ENCODE data around the gene GAST. TPM values are rescaled to one million over a fixed set of nuclear protein-coding genes. Genes with fewer than 3 reads are reported as not detected.

GAST gene
- total and polyA plus RNA-seq, 2 donors from 2014 or later = not detected

DNA sequence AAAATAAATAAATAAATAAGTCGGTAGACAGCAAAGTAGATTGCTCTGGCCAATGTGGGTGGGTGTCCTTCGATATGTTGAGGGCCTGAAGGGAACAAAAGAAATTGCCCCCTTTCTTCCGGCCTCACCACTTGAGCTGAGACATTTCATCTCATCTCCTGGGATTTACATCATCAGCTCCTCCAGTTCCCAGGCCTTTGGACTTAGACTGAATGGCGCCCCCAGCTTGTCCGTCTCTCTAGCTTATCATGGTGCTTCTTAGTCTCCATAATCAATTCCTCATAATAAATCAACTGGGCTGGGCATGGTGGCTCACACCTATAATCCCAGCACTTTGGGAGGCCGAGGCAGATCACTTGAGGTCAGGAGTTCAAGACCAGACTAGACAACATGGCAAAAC, 36.1 kb downstream of the GAST start:
- Histone ChIP-seq H3K4me1 (ENCODE audit: control insufficient read depth in 2 of 3, insufficient read depth in 2 of 3, low read depth in 1 of 3, low read length in 3 of 3) (peaks cover 0 to 3% (median 0%) of the 10 kb centered on the region in 3 donors), H3K36me3 (ENCODE audit: control insufficient read depth in 2 of 3, insufficient read depth in 3 of 3, low read length in 3 of 3) (no peaks in the 10 kb centered on the region), H3K9me3 (ENCODE audit: control insufficient read depth in 2 of 3, insufficient read depth in 1 of 3, low read length in 3 of 3) (no peaks in the 10 kb centered on the region), H3K27ac (ENCODE audit: low read depth in 2 of 2, low read length in 2 of 2) (no peak overlapping the region), H3K4me3 (ENCODE audit: low read length in 3 of 3) (no peak overlapping the region), H3K27me3 (ENCODE audit: control insufficient read depth, insufficient read depth, low read length) (no peaks in the 10 kb centered on the region), H3K9ac (ENCODE audit: low read length in 3 of 3) (no peak overlapping the region)
- no peak for FAIRE-seq
- intact Hi-C loops (cut with DNase I) = no loop called here
- no peak for DNase-seq
- TF ChIP-seq CTCF (IDR thresholded peaks at IDR 0.05; ENCODE audit: borderline replicate concordance, extremely low read depth, insufficient read depth) = no peak

GRCh38 chr17:41750862-41751261, 38.7 kb downstream of the GAST start:
- no peak for DNase-seq
- Histone ChIP-seq H3K27me3 (ENCODE audit: control insufficient read depth, insufficient read depth, low read length) (no peaks in the 10 kb centered on the region), H3K27ac (ENCODE audit: low read depth in 2 of 2, low read length in 2 of 2) (no peak overlapping the region), H3K4me3 (ENCODE audit: low read length in 3 of 3) (no peak overlapping the region), H3K36me3 (ENCODE audit: control insufficient read depth in 2 of 3, insufficient read depth in 3 of 3, low read length in 3 of 3) (peaks cover 0 to 16% (median 4%) of the 10 kb centered on the region in 3 donors), H3K9ac (ENCODE audit: low read length in 3 of 3) (no peak overlapping the region), H3K9me3 (ENCODE audit: control insufficient read depth in 2 of 3, insufficient read depth in 1 of 3, low read length in 3 of 3) (no peaks in the 10 kb centered on the region), H3K4me1 (ENCODE audit: control insufficient read depth in 2 of 3, insufficient read depth in 2 of 3, low read depth in 1 of 3, low read length in 3 of 3) (peaks cover 0 to 3% (median 0%) of the 10 kb centered on the region in 3 donors)
- intact Hi-C loops (cut with DNase I) = no loop called here
- no peak for FAIRE-seq
- no peak for TF ChIP-seq CTCF (IDR thresholded peaks at IDR 0.05; ENCODE audit: borderline replicate concordance, extremely low read depth, insufficient read depth)

DNA sequence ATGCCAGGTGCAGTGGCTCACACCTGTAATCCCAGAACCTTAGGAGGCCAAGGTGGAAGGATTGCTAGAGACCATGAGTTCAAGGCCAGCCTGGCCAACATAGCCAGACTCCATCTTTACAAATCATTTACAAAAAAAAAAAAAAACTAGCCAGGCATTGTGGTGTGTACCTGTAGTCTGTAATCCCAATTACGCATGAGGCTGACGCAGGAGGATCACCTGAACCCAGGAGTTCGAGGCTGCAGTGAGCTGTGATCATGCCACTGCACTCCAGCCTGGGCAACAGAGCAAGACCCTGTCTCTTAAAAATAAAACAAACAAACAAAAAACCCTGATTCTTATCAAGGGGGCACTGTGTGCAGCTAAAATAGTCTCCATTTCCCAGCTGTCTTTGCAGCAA, 39.2 kb downstream of the GAST start:
- FAIRE-seq (no peak), DNase-seq (no peak)
- no peak overlapping the region for H3K4me3 ChIP-seq (ENCODE audit: low read length in 3 of 3)
- TF ChIP-seq CTCF (IDR thresholded peaks at IDR 0.05; ENCODE audit: borderline replicate concordance, extremely low read depth, insufficient read depth) = no peak
- no peak overlapping the region for H3K27ac ChIP-seq (ENCODE audit: low read depth in 2 of 2, low read length in 2 of 2)
- H3K9ac ChIP-seq (ENCODE audit: low read length in 3 of 3) = no peak overlapping the region
- H3K27me3 ChIP-seq (ENCODE audit: control insufficient read depth, insufficient read depth, low read length) = no peaks in the 10 kb centered on the region
- intact Hi-C loops (cut with DNase I) = no loop called here
- peaks cover 0 to 21% (median 5%) of the 10 kb centered on the region in 3 donors for H3K36me3 ChIP-seq (ENCODE audit: control insufficient read depth in 2 of 3, insufficient read depth in 3 of 3, low read length in 3 of 3)
- H3K9me3 ChIP-seq (ENCODE audit: control insufficient read depth in 2 of 3, insufficient read depth in 1 of 3, low read length in 3 of 3) = no peaks in the 10 kb centered on the region
- peaks cover 0 to 3% (median 0%) of the 10 kb centered on the region in 3 donors for H3K4me1 ChIP-seq (ENCODE audit: control insufficient read depth in 2 of 3, insufficient read depth in 2 of 3, low read depth in 1 of 3, low read length in 3 of 3)

GRCh38 chr17:41754066-41754465, 41.9 kb downstream of the GAST start:
- H3K36me3 ChIP-seq (ENCODE audit: control insufficient read depth in 2 of 3, insufficient read depth in 3 of 3, low read length in 3 of 3) = peaks cover 3 to 41% (median 24%) of the 10 kb centered on the region in 3 donors

More at GRCh38 chr17:41754066-41754465, 41.9 kb downstream of the GAST start:
- FAIRE-seq (no peak), DNase-seq (no peak)
- H3K4me3 ChIP-seq (ENCODE audit: low read length in 3 of 3) = no peak overlapping the region
- H3K4me1 ChIP-seq (ENCODE audit: control insufficient read depth in 2 of 3, insufficient read depth in 2 of 3, low read depth in 1 of 3, low read length in 3 of 3) = peaks cover 0 to 3% (median 0%) of the 10 kb centered on the region in 3 donors
- no peaks in the 10 kb centered on the region for H3K27me3 ChIP-seq (ENCODE audit: control insufficient read depth, insufficient read depth, low read length)
- intact Hi-C loops (cut with DNase I) = no loop called here
- no peak overlapping the region for H3K27ac ChIP-seq (ENCODE audit: low read depth in 2 of 2, low read length in 2 of 2)
- TF ChIP-seq CTCF (IDR thresholded peaks at IDR 0.05; ENCODE audit: borderline replicate concordance, extremely low read depth, insufficient read depth) = no peak
- no peak overlapping the region for H3K9ac ChIP-seq (ENCODE audit: low read length in 3 of 3)
- no peaks in the 10 kb centered on the region for H3K9me3 ChIP-seq (ENCODE audit: control insufficient read depth in 2 of 3, insufficient read depth in 1 of 3, low read length in 3 of 3)
